ENCODE data around the gene SYNDIG1. TPM values are rescaled to one million over a fixed set of nuclear protein-coding genes. Genes with fewer than 3 reads are reported as not detected.

The SYNDIG1 gene
- total RNA-seq, 3 donors from 2014 or later: not detected

- DNase-seq (no peak), ATAC-seq (no peak)
- Mint-ChIP-seq H3K36me3 (ENCODE audit: insufficient read depth) (no peaks in the 10 kb centered on the region), H3K4me3 (no peak overlapping the region), H3K27me3 (ENCODE audit: low read depth) (no peaks in the 10 kb centered on the region), H3K9me3 (no peaks in the 10 kb centered on the region), H3K4me1 (ENCODE audit: low read depth) (no peaks in the 10 kb centered on the region)
These were observed 29.6 kb upstream of the SYNDIG1 start for GRCh38 chr20:24439737-24440387.

GRCh38 chr20:24441661-24442060 is 27.8 kb upstream of the SYNDIG1 start:
- H3K4me1 Mint-ChIP-seq (ENCODE audit: low read depth): no peaks in the 10 kb centered on the region
- DNase-seq: no peak
- H3K4me3 Mint-ChIP-seq: no peak overlapping the region
- H3K36me3 Mint-ChIP-seq (ENCODE audit: insufficient read depth): no peaks in the 10 kb centered on the region
- H3K9me3 Mint-ChIP-seq: no peaks in the 10 kb centered on the region
- no peaks in the 10 kb centered on the region for H3K27me3 Mint-ChIP-seq (ENCODE audit: low read depth)
- ATAC-seq: no peak

GRCh38 chr20:24442909-24443308 is 26.5 kb upstream of the SYNDIG1 start:
- Mint-ChIP-seq H3K36me3 (ENCODE audit: insufficient read depth) (no peaks in the 10 kb centered on the region), H3K9me3 (no peaks in the 10 kb centered on the region), H3K27me3 (ENCODE audit: low read depth) (no peaks in the 10 kb centered on the region), H3K4me3 (no peak overlapping the region), H3K4me1 (ENCODE audit: low read depth) (no peaks in the 10 kb centered on the region)
- DNase-seq (no peak), ATAC-seq (no peak)

GRCh38 chr20:24443436-24443835 is 26.0 kb upstream of the SYNDIG1 start:
- Mint-ChIP-seq H3K27me3 (ENCODE audit: low read depth) (no peaks in the 10 kb centered on the region), H3K9me3 (no peaks in the 10 kb centered on the region), H3K4me3 (no peak overlapping the region), H3K4me1 (ENCODE audit: low read depth) (no peaks in the 10 kb centered on the region), H3K36me3 (ENCODE audit: insufficient read depth) (no peaks in the 10 kb centered on the region)
- ATAC-seq (no peak), DNase-seq (no peak)

GRCh38 chr20:24444526-24445190 is 24.8 kb upstream of the SYNDIG1 start:
- no peak for DNase-seq
- Mint-ChIP-seq H3K27me3 (ENCODE audit: low read depth) (no peaks in the 10 kb centered on the region), H3K36me3 (ENCODE audit: insufficient read depth) (no peaks in the 10 kb centered on the region), H3K4me3 (no peak overlapping the region), H3K4me1 (ENCODE audit: low read depth) (no peaks in the 10 kb centered on the region), H3K9me3 (no peaks in the 10 kb centered on the region)
- ATAC-seq: no peak

- no peak for ATAC-seq
- Mint-ChIP-seq H3K36me3 (ENCODE audit: insufficient read depth) (no peaks in the 10 kb centered on the region), H3K27me3 (ENCODE audit: low read depth) (no peaks in the 10 kb centered on the region), H3K4me1 (ENCODE audit: low read depth) (no peaks in the 10 kb centered on the region), H3K4me3 (no peak overlapping the region), H3K9me3 (no peaks in the 10 kb centered on the region)
- DNase-seq: no peak
These were observed 23.8 kb upstream of the SYNDIG1 start for GRCh38 chr20:24445510-24446170.

GRCh38 chr20:24446811-24447210 is 22.6 kb upstream of the SYNDIG1 start:
- ATAC-seq: no peak
- H3K27me3 Mint-ChIP-seq (ENCODE audit: low read depth): no peaks in the 10 kb centered on the region
- H3K36me3 Mint-ChIP-seq (ENCODE audit: insufficient read depth): no peaks in the 10 kb centered on the region
- no peaks in the 10 kb centered on the region for H3K4me1 Mint-ChIP-seq (ENCODE audit: low read depth)
- H3K9me3 Mint-ChIP-seq: no peaks in the 10 kb centered on the region
- no peak overlapping the region for H3K4me3 Mint-ChIP-seq
- no peak for DNase-seq

GRCh38 chr20:24448170-24448569 is 21.3 kb upstream of the SYNDIG1 start:
- Mint-ChIP-seq H3K9me3 (no peaks in the 10 kb centered on the region), H3K36me3 (ENCODE audit: insufficient read depth) (no peaks in the 10 kb centered on the region), H3K4me1 (ENCODE audit: low read depth) (no peaks in the 10 kb centered on the region), H3K4me3 (no peak overlapping the region), H3K27me3 (ENCODE audit: low read depth) (peaks cover 5% of the 10 kb centered on the region)
- ATAC-seq (no peak), DNase-seq (no peak)

- Mint-ChIP-seq H3K4me1 (ENCODE audit: low read depth) (no peaks in the 10 kb centered on the region), H3K36me3 (ENCODE audit: insufficient read depth) (no peaks in the 10 kb centered on the region), H3K9me3 (no peaks in the 10 kb centered on the region)
These were observed 20.3 kb upstream of the SYNDIG1 start for GRCh38 chr20:24449026-24449720.

GRCh38 chr20:24450177-24450576 is 19.3 kb upstream of the SYNDIG1 start:
- Mint-ChIP-seq H3K36me3 (ENCODE audit: insufficient read depth) (no peaks in the 10 kb centered on the region), H3K4me3 (no peak overlapping the region), H3K27me3 (ENCODE audit: low read depth) (peaks cover 5% of the 10 kb centered on the region), H3K9me3 (no peaks in the 10 kb centered on the region), H3K4me1 (ENCODE audit: low read depth) (no peaks in the 10 kb centered on the region)
- ATAC-seq (no peak), DNase-seq (no peak)

More at GRCh38 chr20:24449026-24449720, 20.3 kb upstream of the SYNDIG1 start:
- H3K4me3 Mint-ChIP-seq: no peak overlapping the region
- no peak for DNase-seq
- peaks cover 5% of the 10 kb centered on the region for H3K27me3 Mint-ChIP-seq (ENCODE audit: low read depth)
- ATAC-seq: no peak

- H3K9me3 Mint-ChIP-seq: no peaks in the 10 kb centered on the region
- peaks cover 5% of the 10 kb centered on the region for H3K27me3 Mint-ChIP-seq (ENCODE audit: low read depth)
- ATAC-seq (no peak), DNase-seq (no peak)
- no peaks in the 10 kb centered on the region for H3K4me1 Mint-ChIP-seq (ENCODE audit: low read depth)
- no peaks in the 10 kb centered on the region for H3K36me3 Mint-ChIP-seq (ENCODE audit: insufficient read depth)
- no peak overlapping the region for H3K4me3 Mint-ChIP-seq
These were observed 18.6 kb upstream of the SYNDIG1 start for GRCh38 chr20:24450624-24451376.

GRCh38 chr20:24451428-24451827 is 18.0 kb upstream of the SYNDIG1 start:
- DNase-seq: no peak
- H3K36me3 Mint-ChIP-seq (ENCODE audit: insufficient read depth): no peaks in the 10 kb centered on the region
- H3K4me1 Mint-ChIP-seq (ENCODE audit: low read depth): no peaks in the 10 kb centered on the region
- peaks cover 5% of the 10 kb centered on the region for H3K27me3 Mint-ChIP-seq (ENCODE audit: low read depth)
- no peak overlapping the region for H3K4me3 Mint-ChIP-seq
- ATAC-seq: no peak
- H3K9me3 Mint-ChIP-seq: no peaks in the 10 kb centered on the region

- H3K4me1 Mint-ChIP-seq (ENCODE audit: low read depth): no peaks in the 10 kb centered on the region
- H3K36me3 Mint-ChIP-seq (ENCODE audit: insufficient read depth): no peaks in the 10 kb centered on the region
- ATAC-seq (no peak), DNase-seq (no peak)
- peaks cover 9% of the 10 kb centered on the region for H3K27me3 Mint-ChIP-seq (ENCODE audit: low read depth)
- H3K4me3 Mint-ChIP-seq: no peak overlapping the region
- H3K9me3 Mint-ChIP-seq: no peaks in the 10 kb centered on the region
These were observed 17.4 kb upstream of the SYNDIG1 start for GRCh38 chr20:24452016-24452415.

All from activated T-cell treated with anti-CD3 and anti-CD28 coated beads, Interleukin-2, amount 50 U/mL, for 4 hours (primary cell).